Activated T-cell treated with anti-CD3 and anti-CD28 coated beads for 1 hour (primary cell): ENCODE data around the gene RPRML.
"Not testable (repeated sequence)": the region's sequence is repeated elsewhere in the genome, so short reads cannot be mapped to it uniquely, and the experiment has no call there.

Source experiments
- DNase-seq: peaks from one replicate; pipeline ENCODE4 v3.0.0-alpha.2; 2020; ENCODE audit warnings: low read depth

RPRML gene

GRCh38 chr17:46976626-46977270 is 2.3 kb downstream of the RPRML start:
- DNase-seq, result no peak

- no peak for DNase-seq
Observed at GRCh38 chr17:46975287-46975686, 3.8 kb downstream of the RPRML start.

GRCh38 chr17:46974086-46974485 is 5.0 kb downstream of the RPRML start:
- no peak for DNase-seq

GRCh38 chr17:46972346-46972745 is 6.7 kb downstream of the RPRML start:
- DNase-seq, result no peak

GRCh38 chr17:46971647-46972300 is 7.3 kb downstream of the RPRML start:
- no peak for DNase-seq

GRCh38 chr17:46968896-46969295 is 10.2 kb downstream of the RPRML start:
- no peak for DNase-seq

- no peak for DNase-seq
Observed at GRCh38 chr17:46968224-46968834, 10.7 kb downstream of the RPRML start.

GRCh38 chr17:46964315-46965265 is 14.5 kb downstream of the RPRML start:
- DNase-seq, result no peak

GRCh38 chr17:46963571-46963970 is 15.5 kb downstream of the RPRML start:
- no peak for DNase-seq

GRCh38 chr17:46962374-46962790 is 16.7 kb downstream of the RPRML start:
- no peak for DNase-seq

- no peak for DNase-seq
Observed at GRCh38 chr17:46960152-46960551, 18.9 kb downstream of the RPRML start.

GRCh38 chr17:46958041-46958591 is 20.9 kb downstream of the RPRML start:
- DNase-seq, result no peak

- DNase-seq, result not testable (repeated sequence)
Observed at GRCh38 chr17:46953191-46953590, 25.9 kb downstream of the RPRML start.

GRCh38 chr17:46952115-46952514 is 26.9 kb downstream of the RPRML start:
- no peak for DNase-seq

GRCh38 chr17:46951706-46952105 is 27.3 kb downstream of the RPRML start:
- no peak for DNase-seq

- DNase-seq, result no peak
Observed at GRCh38 chr17:46950997-46951621, 27.9 kb downstream of the RPRML start.

GRCh38 chr17:46950342-46950996 is 28.6 kb downstream of the RPRML start:
- DNase-seq, result no peak

GRCh38 chr17:46949291-46950174 is 29.5 kb downstream of the RPRML start:
- DNase-seq, result no peak

GRCh38 chr17:46948544-46948943 is 30.5 kb downstream of the RPRML start:
- DNase-seq, result no peak

GRCh38 chr17:46947216-46947615 is 31.8 kb downstream of the RPRML start:
- DNase-seq, result no peak
